GM18858 (cell line): ENCODE measurements around the gene HOXD11.

Experiments used
- ATAC-seq: cut with Tn5 transposase; IDR thresholded peaks from one replicate; pipeline ENCODE4 v1.9.1; 2021; ENCODE audit not compliant: unreplicated experiment

HOXD11 gene

GRCh38 chr2:176105078-176105729 lies 1.9 kb upstream of the HOXD11 start:
- no peak for ATAC-seq

DNA sequence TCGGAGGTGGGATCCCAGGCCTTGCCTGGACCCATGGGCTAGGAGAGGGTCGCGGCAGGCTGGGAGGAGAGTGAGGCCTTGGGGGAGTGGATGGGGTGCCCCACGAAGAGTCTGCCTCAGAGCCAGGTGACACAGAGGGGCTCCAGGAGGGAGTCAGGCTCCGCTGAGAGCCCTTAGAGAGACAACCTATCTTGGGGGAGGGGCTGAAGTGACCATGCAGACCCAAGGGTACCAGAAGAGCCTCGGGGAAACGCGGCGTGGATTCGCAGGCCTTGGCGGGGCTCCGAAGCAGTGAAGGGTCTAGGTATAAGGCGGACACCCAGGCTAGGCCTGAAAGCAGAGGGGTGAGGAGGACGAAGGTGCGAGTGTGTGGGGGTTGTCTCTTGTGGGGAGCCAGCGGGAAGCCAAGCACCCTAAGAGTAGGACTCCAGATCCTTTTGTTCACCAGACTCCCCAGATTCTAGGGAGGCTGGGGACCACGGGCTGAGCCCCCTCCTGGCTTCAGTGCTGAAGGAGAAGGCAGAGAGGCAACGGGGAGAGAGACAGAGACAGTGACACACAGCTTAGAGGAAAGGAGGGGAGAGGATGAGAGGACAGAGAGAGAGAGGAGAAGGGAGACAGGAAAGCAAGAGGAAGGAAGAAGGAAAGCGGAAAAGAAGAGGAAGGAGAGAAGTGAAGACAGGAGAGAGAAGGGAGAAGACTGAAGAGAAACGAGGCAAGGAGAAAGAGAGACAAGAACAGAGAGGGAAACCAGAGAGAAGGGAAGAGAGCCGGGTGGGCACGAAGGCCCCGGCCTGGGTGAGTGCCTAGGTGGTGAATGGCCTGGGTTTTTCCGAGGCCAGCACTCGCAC lies 1.1 kb upstream of the HOXD11 start:
- ATAC-seq, result no peak

- ATAC-seq, result no peak
Observed at GRCh38 chr2:176107731-176108181, 676 bp downstream of the HOXD11 start.

- no peak for ATAC-seq
Observed at GRCh38 chr2:176109192-176109901, 2.3 kb downstream of the HOXD11 start.

- no peak for ATAC-seq
Observed at GRCh38 chr2:176109946-176110345, 2.9 kb downstream of the HOXD11 start.

DNA sequence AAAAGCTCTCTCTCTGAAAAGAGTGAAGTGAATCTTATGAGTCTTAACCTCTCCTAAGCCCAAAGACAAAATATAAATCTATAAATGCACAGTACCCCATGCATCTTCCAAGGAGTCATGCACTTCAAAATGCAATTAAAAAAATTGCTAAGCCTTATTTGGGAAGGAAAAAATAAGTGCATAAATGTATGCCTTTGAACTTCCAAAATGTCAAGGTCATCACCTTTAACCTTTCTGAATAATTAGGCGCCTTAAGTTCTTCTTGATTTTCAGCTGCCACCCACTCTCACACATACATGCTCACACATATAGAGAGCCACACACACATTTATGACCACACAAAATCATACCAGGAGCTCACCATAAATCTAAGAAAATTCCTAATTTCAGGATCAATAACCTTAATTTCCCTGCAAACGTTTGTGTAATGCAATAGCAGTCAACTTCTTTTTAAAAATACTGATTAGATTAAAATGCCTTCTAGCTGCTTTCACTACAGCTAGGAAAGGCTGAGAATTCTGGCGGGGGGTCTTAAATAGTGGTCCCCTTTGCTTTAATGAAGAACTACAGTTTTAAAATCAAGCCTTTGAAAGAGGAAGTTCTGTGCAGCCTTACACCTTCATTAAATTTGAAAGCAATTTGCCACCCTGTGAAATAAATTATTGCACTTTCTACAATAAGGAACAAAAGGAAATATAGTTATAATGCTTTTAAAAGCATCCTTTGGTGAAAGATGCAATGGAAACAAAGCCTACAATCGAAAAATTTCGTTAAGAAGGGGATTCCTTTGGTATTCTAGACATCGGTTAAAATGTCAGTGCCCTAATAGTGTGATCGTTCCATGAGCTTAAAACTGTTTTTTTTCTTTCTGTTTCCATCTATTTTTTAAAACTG lies 3.6 kb downstream of the HOXD11 start:
- no peak for ATAC-seq

- no peak for ATAC-seq
Observed at GRCh38 chr2:176111309-176111663, 4.2 kb downstream of the HOXD11 start.

- ATAC-seq, result no peak
Observed at GRCh38 chr2:176111846-176112374, 4.8 kb downstream of the HOXD11 start.

- no peak for ATAC-seq
Observed at GRCh38 chr2:176112375-176113302, 5.6 kb downstream of the HOXD11 start.

DNA sequence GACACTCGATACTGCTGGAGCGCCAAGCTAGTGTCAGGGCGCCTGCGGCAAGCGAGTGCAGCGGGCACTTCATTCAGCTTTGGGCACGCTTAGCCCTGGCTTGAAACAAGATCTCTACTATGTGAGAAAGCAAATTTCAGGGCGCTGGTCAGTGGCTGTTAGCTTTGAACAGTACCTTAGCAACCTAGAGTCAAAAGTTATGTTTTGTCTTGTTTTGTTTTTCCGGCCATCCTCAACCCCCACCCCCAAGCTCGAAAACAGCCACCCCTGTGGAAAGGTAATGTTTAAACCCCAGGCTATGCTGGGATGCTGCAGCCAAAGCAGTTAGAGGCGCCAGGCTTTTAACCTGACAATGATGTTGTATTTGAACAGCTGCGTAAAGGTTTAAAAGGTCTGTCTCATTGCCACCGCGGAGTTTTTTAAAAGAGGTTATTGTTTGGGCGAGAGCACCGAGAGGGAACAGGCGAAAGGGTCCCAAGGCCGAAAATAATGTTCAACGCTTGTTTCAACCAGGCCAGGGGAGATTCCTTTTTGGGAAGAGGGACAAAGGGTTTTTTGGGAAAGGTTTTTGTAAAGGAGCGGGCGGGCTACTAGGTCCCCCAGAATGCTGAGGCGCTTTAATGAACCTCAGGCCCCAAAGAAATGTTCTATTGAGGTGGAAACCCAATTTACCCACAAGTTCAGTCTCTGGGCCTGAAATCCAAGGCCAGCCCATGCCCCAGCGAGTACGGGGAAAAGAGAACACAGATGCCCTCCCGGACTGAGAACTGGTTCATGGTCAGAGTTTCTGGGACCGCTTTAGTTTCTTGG lies 7.2 kb downstream of the HOXD11 start:
- no peak for ATAC-seq

GRCh38 chr2:176114930-176115625 lies 8.0 kb downstream of the HOXD11 start:
- no peak for ATAC-seq

DNA sequence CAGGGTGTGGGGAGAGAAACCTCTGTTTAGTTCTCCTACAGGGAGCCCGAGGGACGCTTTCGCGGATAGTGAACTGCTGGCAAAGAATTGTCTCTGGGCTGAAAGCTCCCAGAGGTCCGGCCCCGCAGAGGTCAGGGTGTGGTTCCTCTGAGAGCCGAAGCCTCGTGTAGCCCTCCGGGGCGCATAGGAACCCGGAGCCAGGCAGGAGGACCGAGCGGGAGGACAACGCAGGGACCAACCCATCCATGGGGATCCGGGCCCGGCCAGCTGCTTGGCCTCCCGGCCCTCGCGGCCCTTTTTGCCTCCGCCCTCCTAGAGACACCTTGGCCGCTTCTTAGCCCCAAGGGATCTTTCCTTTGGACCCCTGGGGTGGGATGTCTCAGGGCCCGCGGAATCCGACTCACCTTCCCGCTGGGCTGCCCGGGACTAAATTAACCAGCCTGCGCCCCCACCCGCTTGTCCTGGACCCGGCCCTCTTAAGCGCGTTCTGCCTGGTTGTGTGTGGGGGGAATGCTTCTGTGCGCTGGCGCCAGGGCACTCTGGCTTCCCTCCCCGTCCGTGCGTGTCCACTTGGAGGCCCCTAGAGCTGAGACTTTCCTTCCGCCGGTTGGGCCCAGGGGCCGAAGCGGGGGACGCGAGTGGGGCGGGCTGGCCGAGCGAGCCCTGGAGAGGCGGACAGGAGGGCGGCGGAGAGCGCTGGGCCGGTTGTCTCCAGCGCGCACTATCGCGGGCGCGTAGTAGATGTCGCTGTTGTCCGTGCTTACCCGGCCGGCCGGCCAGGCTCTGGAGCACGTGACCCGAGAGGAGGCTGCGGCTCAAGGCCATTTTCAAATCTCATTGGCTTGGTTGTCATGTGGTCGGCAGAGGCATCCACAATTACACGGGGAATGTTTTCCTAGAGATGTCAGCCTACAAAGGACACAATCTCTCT lies 9.1 kb downstream of the HOXD11 start, which contains the start of gene HOXD10:
Gene HOXD10, plus strand, starts transcription at position 896 of the 931 bp plus-strand sequence. CDS start 56 bp downstream, outside the sequence.
- ATAC-seq, result no peak

DNA sequence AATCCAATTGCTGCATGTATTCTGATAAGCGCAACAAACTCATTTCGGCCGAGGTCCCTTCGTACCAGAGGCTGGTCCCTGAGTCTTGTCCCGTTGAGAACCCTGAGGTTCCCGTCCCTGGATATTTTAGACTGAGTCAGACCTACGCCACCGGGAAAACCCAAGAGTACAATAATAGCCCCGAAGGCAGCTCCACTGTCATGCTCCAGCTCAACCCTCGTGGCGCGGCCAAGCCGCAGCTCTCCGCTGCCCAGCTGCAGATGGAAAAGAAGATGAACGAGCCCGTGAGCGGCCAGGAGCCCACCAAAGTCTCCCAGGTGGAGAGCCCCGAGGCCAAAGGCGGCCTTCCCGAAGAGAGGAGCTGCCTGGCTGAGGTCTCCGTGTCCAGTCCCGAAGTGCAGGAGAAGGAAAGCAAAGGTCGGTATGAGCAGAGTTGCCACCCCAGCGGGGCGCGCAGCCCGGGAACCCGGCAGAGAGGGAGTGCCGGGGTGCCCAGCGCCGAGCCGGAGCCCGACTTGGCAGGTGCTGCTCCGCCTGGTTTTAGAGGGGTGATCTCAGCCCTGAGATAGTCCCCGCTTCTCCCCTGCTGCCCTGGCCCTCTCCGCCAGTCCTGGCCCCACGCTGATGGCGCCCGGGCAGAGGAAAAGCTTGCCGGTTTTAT lies 10.2 kb downstream of the HOXD11 start:
- no peak for ATAC-seq

GRCh38 chr2:176117823-176118371 lies 10.8 kb downstream of the HOXD11 start:
- no peak for ATAC-seq

- ATAC-seq, result no peak
Observed at GRCh38 chr2:176118601-176119339, 11.7 kb downstream of the HOXD11 start.
